ENCODE measurements around the gene WDR18. TPM values are rescaled to one million over a fixed set of nuclear protein-coding genes. Genes with fewer than 3 reads are reported as not detected.

The WDR18 gene
- total RNA-seq, 1 experiment from 2014 or later, result 94.7 TPM

GRCh38 chr19:1042689-1043511, 58.8 kb downstream of the WDR18 start:
- Histone ChIP-seq H4K91ac (ENCODE audit: insufficient read length, low read depth, low read length) (no peak overlapping the region), H3T11ph (ENCODE audit: low read length) (no peak overlapping the region), H2BK5ac (ENCODE audit: insufficient read length, low read length) (no peak overlapping the region), H4K20me1 (ENCODE audit: control insufficient read depth, insufficient read depth, insufficient read length) (no peaks in the 10 kb centered on the region), H4K8ac (replicated peaks; ENCODE audit: insufficient read length, low read depth, low read length) (no peak overlapping the region), H3K79me1 (ENCODE audit: insufficient read depth, low read depth, low read length, poor library complexity, severe bottlenecking) (no peaks in the 10 kb centered on the region), H3K9ac (ENCODE audit: extremely low read depth, insufficient read length, low read length) (no peak overlapping the region), H2BK15ac (ENCODE audit: low read depth, low read length) (no peak overlapping the region), H3K23ac (ENCODE audit: insufficient read length, low read depth, low read length) (no peak overlapping the region), H4K5ac (ENCODE audit: insufficient read length, low read depth, low read length) (no peak overlapping the region), H3K23me2 (ENCODE audit: insufficient read length, low read depth, low read length, poor library complexity, severe bottlenecking) (peaks cover 9% of the 10 kb centered on the region), H2BK12ac (ENCODE audit: insufficient read length, low read depth, low read length) (no peak overlapping the region), H2BK20ac (ENCODE audit: low read depth, low read length, poor library complexity, severe bottlenecking) (no peak overlapping the region), H2AK5ac (ENCODE audit: insufficient read length, low read length) (no peak overlapping the region), H3K4me2 (ENCODE audit: insufficient read depth, insufficient read length, low read length) (no peak overlapping the region), H3K18ac (ENCODE audit: insufficient read length, low read depth, low read length) (no peak overlapping the region), H3K56ac (ENCODE audit: insufficient read length, low read depth, low read length) (no peak overlapping the region), H3K9me3 (ENCODE audit: control insufficient read depth, low read depth, low read length) (no peaks in the 10 kb centered on the region), H2AFZ (ENCODE audit: low read length) (no peak overlapping the region), H3K79me2 (ENCODE audit: insufficient read depth, low read length) (no peaks in the 10 kb centered on the region), H2BK120ac (ENCODE audit: low read depth, low read length, poor library complexity, severe bottlenecking) (no peak overlapping the region), H3K14ac (ENCODE audit: insufficient read depth, low read length) (no peak overlapping the region), H3K27me3 (ENCODE audit: insufficient read depth, low read length) (no peaks in the 10 kb centered on the region), H3K4me1 (ENCODE audit: insufficient read depth, low read length) (no peaks in the 10 kb centered on the region; the same call in 1 of the 2 replicates), H3K4ac (ENCODE audit: low read depth, low read length) (no peak overlapping the region), H3K27ac (ENCODE audit: insufficient read length, low read depth, low read length) (no peak overlapping the region)
- Mint-ChIP-seq H3K27me3 (ENCODE audit: low read depth) (peaks cover 2% of the 10 kb centered on the region; the same call in 1 of the 2 replicates), H3K4me3 (no peak overlapping the region; a peak in 1 of 5 replicates), H3K27ac (no peak overlapping the region), H3K4me1 (peaks cover 13 to 26% of the 10 kb centered on the region in 2 experiments), H3K9me3 (no peaks in the 10 kb centered on the region), H3K36me3 (ENCODE audit: insufficient read depth in 1 of 3, low read depth in 3 of 3) (peaks cover 6 to 27% (median 11%) of the 10 kb centered on the region in 3 experiments; a peak in 6 of 7 replicates)
- peak; percentile 26 for DNase-seq
- TF ChIP-seq, protein P1, sequence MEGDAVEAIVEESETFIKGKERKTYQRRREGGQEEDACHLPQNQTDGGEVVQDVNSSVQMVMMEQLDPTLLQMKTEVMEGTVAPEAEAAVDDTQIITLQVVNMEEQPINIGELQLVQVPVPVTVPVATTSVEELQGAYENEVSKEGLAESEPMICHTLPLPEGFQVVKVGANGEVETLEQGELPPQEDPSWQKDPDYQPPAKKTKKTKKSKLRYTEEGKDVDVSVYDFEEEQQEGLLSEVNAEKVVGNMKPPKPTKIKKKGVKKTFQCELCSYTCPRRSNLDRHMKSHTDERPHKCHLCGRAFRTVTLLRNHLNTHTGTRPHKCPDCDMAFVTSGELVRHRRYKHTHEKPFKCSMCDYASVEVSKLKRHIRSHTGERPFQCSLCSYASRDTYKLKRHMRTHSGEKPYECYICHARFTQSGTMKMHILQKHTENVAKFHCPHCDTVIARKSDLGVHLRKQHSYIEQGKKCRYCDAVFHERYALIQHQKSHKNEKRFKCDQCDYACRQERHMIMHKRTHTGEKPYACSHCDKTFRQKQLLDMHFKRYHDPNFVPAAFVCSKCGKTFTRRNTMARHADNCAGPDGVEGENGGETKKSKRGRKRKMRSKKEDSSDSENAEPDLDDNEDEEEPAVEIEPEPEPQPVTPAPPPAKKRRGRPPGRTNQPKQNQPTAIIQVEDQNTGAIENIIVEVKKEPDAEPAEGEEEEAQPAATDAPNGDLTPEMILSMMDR (conservative IDR thresholded peaks at IDR 0.05), result no peak
- WGBS (ENCODE audit: extremely low coverage, insufficient read length, low lambda C conversion rate), result no CpG with 5 or more reads among the region's 23 CpGs

Other genes with a start within 250 kb of the WDR18 start
- 0.44 and 0.83 TPM in 2 replicates for gene MISP, start 233.2 kb upstream of the WDR18 start, total RNA-seq (2021)
- gene PTBP1, start 186.9 kb upstream of the WDR18 start, total RNA-seq (2021), result 712 and 748 TPM in 2 replicates
- 57.9 and 61.2 TPM in 2 replicates for gene PLPPR3, start 162.4 kb upstream of the WDR18 start, total RNA-seq (2021)
- gene AZU1, start 156.5 kb upstream of the WDR18 start, total RNA-seq (2021), result 0.77 and 1.6 TPM in 2 replicates
- gene PRTN3, start 143.3 kb upstream of the WDR18 start, total RNA-seq (2021), result 0.31 TPM in 1 of 2 replicates, not detected in the other
- gene ELANE, start 132.0 kb upstream of the WDR18 start, total RNA-seq (2021), result not detected in 2 replicates
- gene CFD, start 124.7 kb upstream of the WDR18 start, total RNA-seq (2021), result 1.9 and 2.8 TPM in 2 replicates
- gene MED16, start 91.2 kb upstream of the WDR18 start, total RNA-seq (2021), result 83.1 and 84.1 TPM in 2 replicates
- gene RNU6-9, start 90.9 kb upstream of the WDR18 start, total RNA-seq (2021), result not detected in 2 replicates
- 66.2 and 66.4 TPM in 2 replicates for gene R3HDM4, start 71.1 kb upstream of the WDR18 start, total RNA-seq (2021)
- 3.3 and 5.9 TPM in 2 replicates for gene KISS1R, start 67.0 kb upstream of the WDR18 start, total RNA-seq (2021)
- gene ARID3A, start 58.3 kb upstream of the WDR18 start, total RNA-seq (2021), result 98.3 and 104 TPM in 2 replicates
- 1.0 and 1.4 TPM in 2 replicates for gene GRIN3B, start 16.1 kb downstream of the WDR18 start, total RNA-seq (2021)
- gene TMEM259, start 36.8 kb downstream of the WDR18 start, total RNA-seq (2021), result 169 and 171 TPM in 2 replicates
- not detected in 2 replicates for gene RNU6-2, start 37.2 kb downstream of the WDR18 start, total RNA-seq (2021)
- 524 and 529 TPM in 2 replicates for gene CNN2, start 42.3 kb downstream of the WDR18 start, total RNA-seq (2021)
- gene ABCA7, start 55.8 kb downstream of the WDR18 start, total RNA-seq (2021), result 28.3 and 34.6 TPM in 2 replicates
- gene ARHGAP45, start 82.8 kb downstream of the WDR18 start, total RNA-seq (2021), result 35.0 and 39.8 TPM in 2 replicates
- gene POLR2E, start 111.0 kb downstream of the WDR18 start, total RNA-seq (2021), result 261 and 272 TPM in 2 replicates
- gene GPX4, start 119.6 kb downstream of the WDR18 start, total RNA-seq (2021), result 355 and 363 TPM in 2 replicates
- gene SBNO2, start 189.9 kb downstream of the WDR18 start, total RNA-seq (2021), result 41.3 and 46.3 TPM in 2 replicates
- 74.3 and 75.5 TPM in 2 replicates for gene STK11, start 221.4 kb downstream of the WDR18 start, total RNA-seq (2021)

Measured in H9 (cell line).